BLaER1 treated with 17β-estradiol and CSF1 and Interleukin-3, amounts not matched to agents 10 nM and 100 nM (cell line): ENCODE data around the gene S100A1.

Experiments used
- H3K27ac ChIP-seq, 11 experiments: shearing (Covaris generic); formaldehyde crosslinking; 2 replicates each; pipeline ENCODE4 v1.8.1; 2022
- H3K27me3 ChIP-seq, 11 experiments: shearing (Covaris generic); formaldehyde crosslinking; 2 replicates each; pipeline ENCODE4 v1.8.1; 2022
- H3K36me3 ChIP-seq, 11 experiments: shearing (Covaris generic); formaldehyde crosslinking; 2 replicates each; pipeline ENCODE4 v1.8.1; 2022
- H3K4me1 ChIP-seq, 10 experiments: shearing (Covaris generic); formaldehyde crosslinking; 2 replicates each; pipeline ENCODE4 v1.8.1; 2022
- H3K4me2 ChIP-seq, 11 experiments: shearing (Covaris generic); formaldehyde crosslinking; 2 replicates each; pipeline ENCODE4 v1.8.1; 2022
- H3K4me3 ChIP-seq, 10 experiments: shearing (Covaris generic); formaldehyde crosslinking; 2 replicates each; pipeline ENCODE4 v1.8.1; 2022
- H3K9ac ChIP-seq, 11 experiments: shearing (Covaris generic); formaldehyde crosslinking; 2 replicates each; pipeline ENCODE4 v1.8.1; 2022
- H3K9me3 ChIP-seq, 11 experiments: shearing (Covaris generic); formaldehyde crosslinking; replicated peaks in 1 of 11; 2 replicates each; pipeline ENCODE4 v1.8.1; 2022
- H4K20me1 ChIP-seq, 11 experiments: shearing (Covaris generic); formaldehyde crosslinking; 2 replicates each; pipeline ENCODE4 v1.8.1; 2022
- Cebpa-rat ChIP-seq, 11 experiments: shearing (Covaris generic); IDR thresholded peaks; 2 replicates each; pipeline ENCODE4 v1.8.1; 2022

The S100A1 gene

DNA sequence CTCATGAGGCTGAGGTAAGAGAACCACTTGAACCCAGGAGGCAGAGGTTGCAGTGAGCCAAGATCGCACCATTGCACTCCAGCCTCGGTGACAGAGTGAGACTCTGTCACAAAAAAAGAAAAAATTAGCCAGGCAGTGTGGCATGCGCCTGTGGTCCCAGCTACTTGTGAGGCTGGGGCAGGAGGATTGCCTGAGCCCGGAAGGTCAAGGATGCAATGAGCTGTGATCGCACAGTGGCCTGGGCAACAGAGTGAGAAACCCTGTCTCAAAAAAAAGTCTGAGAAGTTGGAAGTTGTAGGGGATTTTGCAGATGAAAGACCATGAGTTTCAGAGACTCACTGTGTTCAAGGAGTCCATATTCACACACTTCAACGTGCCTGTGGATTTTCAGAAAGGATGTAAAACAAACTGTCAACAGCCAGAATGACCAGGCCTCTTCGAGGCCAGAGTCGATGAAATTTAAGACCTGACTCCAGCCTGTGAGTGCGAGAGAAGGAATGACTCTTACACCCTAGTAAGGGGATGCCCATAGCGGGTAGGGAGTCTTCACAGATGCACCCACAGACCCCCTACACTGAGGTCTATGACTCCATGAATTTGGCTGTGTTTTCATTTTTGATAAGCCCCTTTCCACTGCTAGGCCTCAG lies 3.1 kb upstream of the S100A1 start:
- H3K36me3 ChIP-seq = peaks cover 7 to 54% (median 39%) of the 10 kb centered on the region in 11 experiments; a peak in 21 of 22 replicates
- H4K20me1 ChIP-seq = no peaks in the 10 kb centered on the region
- H3K9ac ChIP-seq = peak overlapping the region in 7 of 11 experiments; percentile 16 to 91 (median 86); a peak in 8 of 22 replicates
- H3K4me3 ChIP-seq = peak overlapping the region in 7 of 10 experiments; percentile 61 to 75 (median 70); a peak in 12 of 20 replicates
- H3K27ac ChIP-seq = peak overlapping the region in 9 of 11 experiments; percentile 24 to 92 (median 84); a peak in 8 of 22 replicates
- no peaks in the 10 kb centered on the region for H3K27me3 ChIP-seq
- H3K4me2 ChIP-seq = peak overlapping the region; percentile 84 to 100 (median 97)
- H3K4me1 ChIP-seq = peaks cover 85 to 93% (median 89%) of the 10 kb centered on the region in 10 experiments
- H3K9me3 ChIP-seq = peaks cover 0 to 9% (median 3%) of the 10 kb centered on the region in 11 experiments; a peak in 11 of 22 replicates
- TF ChIP-seq Cebpa-rat (IDR thresholded peaks at IDR 0.05) = no peak

DNA sequence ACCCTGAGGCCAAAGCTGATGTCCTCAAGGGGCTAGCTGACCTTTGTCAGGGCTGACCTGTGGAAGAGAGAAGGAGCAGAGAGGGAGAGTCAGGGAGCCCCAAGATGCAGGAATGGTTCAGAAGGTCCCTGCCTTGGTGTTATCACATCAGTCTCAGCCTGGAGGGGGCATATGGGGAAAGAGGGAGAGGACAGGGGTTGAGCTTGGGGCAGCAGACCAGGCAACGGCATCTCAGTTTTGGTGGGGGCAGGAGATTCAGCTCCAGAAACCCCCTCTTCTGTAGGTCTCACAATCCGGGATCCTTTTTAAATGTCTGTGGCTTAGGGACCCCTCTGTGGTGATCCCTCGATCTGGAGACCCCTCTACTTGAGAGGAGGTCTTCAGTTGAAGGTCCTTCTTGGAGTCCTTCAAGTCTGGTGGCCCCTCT lies 1.7 kb upstream of the S100A1 start:
- Histone ChIP-seq H3K9ac (peak overlapping the region; percentile 82 to 92 (median 85)), H3K4me1 (peaks cover 95 to 100% (median 98%) of the 10 kb centered on the region in 10 experiments), H3K36me3 (peaks cover 0 to 46% (median 27%) of the 10 kb centered on the region in 11 experiments; a peak in 17 of 22 replicates), H3K9me3 (peaks cover 0 to 1% (median 0%) of the 10 kb centered on the region in 11 experiments; a peak in 1 of 22 replicates), H4K20me1 (no peaks in the 10 kb centered on the region), H3K27me3 (no peaks in the 10 kb centered on the region), H3K4me3 (peak overlapping the region; percentile 57 to 75 (median 66)), H3K4me2 (peak overlapping the region; percentile 84 to 100 (median 97)), H3K27ac (peak overlapping the region; percentile 81 to 93 (median 88))
- TF ChIP-seq Cebpa-rat (IDR thresholded peaks at IDR 0.05) = no peak

- Histone ChIP-seq H3K36me3 (peaks cover 0 to 41% (median 21%) of the 10 kb centered on the region in 11 experiments; a peak in 16 of 22 replicates), H3K9ac (peak within 1 kb of the TSS; percentile 82 to 92 (median 85)), H4K20me1 (no peaks in the 10 kb centered on the region), H3K27ac (peak within 1 kb of the TSS; percentile 81 to 93 (median 88)), H3K4me1 (peaks cover 92 to 99% (median 96%) of the 10 kb centered on the region in 10 experiments), H3K9me3 (peaks cover 0 to 3% (median 0%) of the 10 kb centered on the region in 11 experiments; a peak in 1 of 22 replicates), H3K4me3 (peak within 1 kb of the TSS; percentile 57 to 75 (median 66)), H3K4me2 (peak within 1 kb of the TSS; percentile 84 to 100 (median 97)), H3K27me3 (no peaks in the 10 kb centered on the region)
- no peak for TF ChIP-seq Cebpa-rat (IDR thresholded peaks at IDR 0.05)
These were observed 1.1 kb upstream of the S100A1 start, which contains the start of gene S100A13 for GRCh38 chr1:153626904-153627714. Gene S100A13, minus strand, starts transcription at chr1:153627505. Its CDS starts 1,033 bp downstream, at chr1:153626472.

GRCh38 chr1:153628638-153629342 lies 556 bp downstream of the S100A1 start:
- TF ChIP-seq Cebpa-rat (IDR thresholded peaks at IDR 0.05) = no peak
- no peaks in the 10 kb centered on the region for H4K20me1 ChIP-seq
- peaks cover 90 to 97% (median 94%) of the 10 kb centered on the region in 10 experiments for H3K4me1 ChIP-seq
- peak overlapping the region; percentile 66 to 92 (median 86); a peak in 21 of 22 replicates for H3K27ac ChIP-seq
- peaks cover 0 to 14% (median 3%) of the 10 kb centered on the region in 11 experiments; a peak in 6 of 22 replicates for H3K9me3 ChIP-seq
- H3K27me3 ChIP-seq = no peaks in the 10 kb centered on the region
- H3K9ac ChIP-seq = peak overlapping the region; percentile 62 to 91 (median 84); a peak in 21 of 22 replicates
- peak overlapping the region; percentile 10 to 75 (median 62); a peak in 18 of 20 replicates for H3K4me3 ChIP-seq
- H3K4me2 ChIP-seq = peak overlapping the region; percentile 84 to 100 (median 97)
- H3K36me3 ChIP-seq = peaks cover 0 to 42% (median 17%) of the 10 kb centered on the region in 11 experiments; a peak in 17 of 22 replicates

DNA sequence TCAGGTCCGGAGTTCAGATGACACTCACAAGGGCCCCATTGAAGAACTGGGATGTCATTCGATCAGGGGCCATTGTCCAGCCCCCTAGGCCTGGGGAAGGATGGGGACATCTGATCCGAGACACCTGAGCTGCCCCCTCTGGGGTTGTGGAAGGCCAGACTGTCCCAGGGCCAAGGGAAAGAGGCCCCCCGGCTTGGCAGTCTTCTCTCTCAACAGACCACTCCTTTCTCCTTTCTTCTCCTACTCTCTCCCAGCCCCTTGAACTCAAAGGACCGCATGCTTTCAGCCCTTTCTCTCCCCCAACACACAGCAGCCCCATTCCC lies 1.1 kb downstream of the S100A1 start:
- H3K36me3 ChIP-seq = peaks cover 0 to 37% (median 14%) of the 10 kb centered on the region in 11 experiments; a peak in 17 of 22 replicates
- peak overlapping the region in 9 of 10 experiments; percentile 10 to 75 (median 62); a peak in 13 of 20 replicates for H3K4me3 ChIP-seq
- peak overlapping the region; percentile 66 to 92 (median 86); a peak in 21 of 22 replicates for H3K27ac ChIP-seq
- no peaks in the 10 kb centered on the region for H4K20me1 ChIP-seq
- H3K27me3 ChIP-seq = no peaks in the 10 kb centered on the region
- peak overlapping the region; percentile 84 to 100 (median 97) for H3K4me2 ChIP-seq
- H3K4me1 ChIP-seq = peaks cover 85 to 92% (median 89%) of the 10 kb centered on the region in 10 experiments
- peaks cover 0 to 14% (median 3%) of the 10 kb centered on the region in 11 experiments; a peak in 6 of 22 replicates for H3K9me3 ChIP-seq
- no peak for TF ChIP-seq Cebpa-rat (IDR thresholded peaks at IDR 0.05)
- peak overlapping the region; percentile 62 to 91 (median 84); a peak in 17 of 22 replicates for H3K9ac ChIP-seq

- H3K27me3 ChIP-seq = no peaks in the 10 kb centered on the region
- no peak for TF ChIP-seq Cebpa-rat (IDR thresholded peaks at IDR 0.05)
- H3K4me1 ChIP-seq = peaks cover 78 to 86% (median 83%) of the 10 kb centered on the region in 10 experiments
- H4K20me1 ChIP-seq = peaks cover 0 to 3% (median 0%) of the 10 kb centered on the region in 11 experiments; a peak in 4 of 22 replicates
- peak overlapping the region in 5 of 10 experiments; percentile 47 to 75 (median 70); a peak in 8 of 20 replicates for H3K4me3 ChIP-seq
- H3K9me3 ChIP-seq = peaks cover 0 to 14% (median 3%) of the 10 kb centered on the region in 11 experiments; a peak in 6 of 22 replicates
- H3K4me2 ChIP-seq = peak overlapping the region; percentile 84 to 100 (median 97)
- peak overlapping the region in 9 of 11 experiments; percentile 52 to 91 (median 82); a peak in 14 of 22 replicates for H3K9ac ChIP-seq
- peak overlapping the region; percentile 66 to 92 (median 86); a peak in 20 of 22 replicates for H3K27ac ChIP-seq
- H3K36me3 ChIP-seq = peaks cover 0 to 31% (median 10%) of the 10 kb centered on the region in 11 experiments; a peak in 17 of 22 replicates
These were observed 1.7 kb downstream of the S100A1 start for GRCh38 chr1:153629971-153630370.

DNA sequence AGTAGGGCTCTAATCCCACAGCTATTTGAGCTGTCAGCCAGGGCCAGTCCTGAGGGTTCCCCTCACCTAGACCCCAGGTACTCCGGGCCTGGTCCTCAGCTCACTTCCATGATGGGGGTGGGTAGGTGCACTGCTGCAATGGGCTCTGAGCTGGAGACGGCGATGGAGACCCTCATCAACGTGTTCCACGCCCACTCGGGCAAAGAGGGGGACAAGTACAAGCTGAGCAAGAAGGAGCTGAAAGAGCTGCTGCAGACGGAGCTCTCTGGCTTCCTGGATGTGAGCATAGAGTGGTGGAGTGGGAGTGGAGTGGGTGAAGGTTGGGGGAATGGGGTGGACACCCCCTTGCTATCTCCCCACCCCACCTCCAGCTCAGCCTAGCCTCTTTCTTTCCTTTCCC lies 2.1 kb downstream of the S100A1 start:
- Histone ChIP-seq H3K4me3 (peak overlapping the region in 5 of 10 experiments; percentile 20 to 75 (median 62); a peak in 7 of 20 replicates), H3K36me3 (peaks cover under 1 to 31% (median 8%) of the 10 kb centered on the region in 11 experiments; a peak in 19 of 22 replicates), H3K27me3 (no peaks in the 10 kb centered on the region), H4K20me1 (peaks cover 0 to 5% (median 0%) of the 10 kb centered on the region in 11 experiments; a peak in 7 of 22 replicates), H3K4me1 (peaks cover 78 to 86% (median 83%) of the 10 kb centered on the region in 10 experiments), H3K9me3 (peaks cover 0 to 14% (median 3%) of the 10 kb centered on the region in 11 experiments; a peak in 6 of 22 replicates), H3K27ac (peak overlapping the region; percentile 66 to 92 (median 86); a peak in 18 of 22 replicates), H3K9ac (peak overlapping the region in 9 of 11 experiments; percentile 36 to 91 (median 82); a peak in 12 of 22 replicates), H3K4me2 (peak overlapping the region; percentile 84 to 100 (median 97))
- TF ChIP-seq Cebpa-rat (IDR thresholded peaks at IDR 0.05) = no peak
